Measurements from ENCODE around the gene LMBR1. TPM values are rescaled to one million over a fixed set of nuclear protein-coding genes. Genes with fewer than 3 reads are reported as not detected.

The LMBR1 gene
- polyA plus RNA-seq, 3 donors, result 14.8 to 24.4 (median 21.2) TPM

DNA sequence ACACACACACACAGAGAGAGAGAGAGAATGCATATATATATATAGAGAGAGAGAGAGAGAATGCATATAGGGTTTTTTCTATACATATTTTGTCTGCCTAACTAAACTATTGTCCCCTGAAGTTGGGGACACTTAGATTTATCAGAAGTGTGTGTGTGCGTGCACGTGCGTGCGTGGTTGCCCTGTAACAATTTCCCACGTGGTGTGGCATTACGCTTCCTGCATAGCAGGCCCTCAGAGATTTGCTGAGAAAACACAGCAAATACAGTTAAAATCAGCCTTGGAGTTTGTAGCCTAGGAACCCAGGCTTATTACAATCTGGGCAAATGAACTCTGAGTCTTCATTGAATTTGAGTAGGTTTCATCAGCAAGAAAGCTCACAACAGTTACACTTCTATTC is 237.7 kb downstream of the LMBR1 start:
- H3K9me3 Mint-ChIP-seq, result no peaks in the 10 kb centered on the region
- Histone ChIP-seq H3K9ac (ENCODE audit: insufficient read depth, low read length, poor library complexity, severe bottlenecking) (no peak overlapping the region), H3K9me3 (replicated peaks in 1 of 2; ENCODE audit: control insufficient read depth in 1 of 2, insufficient read depth in 1 of 2, low read length in 2 of 2) (no peaks in the 10 kb centered on the region), H3K36me3 (replicated peaks in 1 of 2; ENCODE audit: control insufficient read depth in 1 of 2, insufficient read depth in 2 of 2, low read length in 2 of 2) (no peaks in the 10 kb centered on the region), H3K4me2 (replicated peaks; ENCODE audit: extremely low read depth, low read length, poor library complexity, severe bottlenecking) (no peak overlapping the region), H3K4me3 (replicated peaks in 1 of 3; ENCODE audit: low read depth in 2 of 3, low read length in 3 of 3) (no peak overlapping the region), H3K27ac (ENCODE audit: low read depth in 1 of 2, low read length in 2 of 2) (no peak overlapping the region), H3K4me1 (ENCODE audit: control insufficient read depth in 1 of 2, insufficient read depth in 2 of 2, low read length in 2 of 2) (no peaks in the 10 kb centered on the region), H2AFZ (ENCODE audit: insufficient read depth, low read depth, low read length, poor library complexity, severe bottlenecking) (no peak overlapping the region), H4K20me1 (ENCODE audit: insufficient read depth, low read length) (no peaks in the 10 kb centered on the region), H3K79me2 (ENCODE audit: insufficient read depth, low read length) (no peaks in the 10 kb centered on the region), H3K27me3 (ENCODE audit: control insufficient read depth in 2 of 2, insufficient read depth in 2 of 2, low read length in 2 of 2) (no peaks in the 10 kb centered on the region)
- H3K4me3 Mint-ChIP-seq, result no peak overlapping the region
- intact Hi-C loops (cut with micrococcal nuclease), result no loop called here
- H3K27me3 Mint-ChIP-seq (ENCODE audit: low read depth in 3 of 3), result peaks cover 7 to 27% (median 8%) of the 10 kb centered on the region in 3 donors
- TF ChIP-seq CTCF (IDR thresholded peaks at IDR 0.05), result no peak
- WGBS (ENCODE audit: insufficient coverage), result 60% methylated on average over 3 of the region's 6 CpGs
- no peak overlapping the region for H3K27ac Mint-ChIP-seq
- no peak for DNase-seq
- H3K4me1 Mint-ChIP-seq, result no peaks in the 10 kb centered on the region
- H3K36me3 Mint-ChIP-seq, result no peaks in the 10 kb centered on the region

- intact Hi-C loops (cut with micrococcal nuclease), result no loop called here
- no peaks in the 10 kb centered on the region for H3K36me3 ChIP-seq (replicated peaks in 1 of 2; ENCODE audit: control insufficient read depth in 1 of 2, insufficient read depth in 2 of 2, low read length in 2 of 2)
- no peak for DNase-seq
- no peak overlapping the region for H3K27ac ChIP-seq (ENCODE audit: low read depth in 1 of 2, low read length in 2 of 2)
- no peak overlapping the region for H3K27ac Mint-ChIP-seq
- no peak overlapping the region for H3K4me3 Mint-ChIP-seq
- H3K27me3 ChIP-seq (ENCODE audit: control insufficient read depth in 2 of 2, insufficient read depth in 2 of 2, low read length in 2 of 2), result no peaks in the 10 kb centered on the region
- no peaks in the 10 kb centered on the region for H3K79me2 ChIP-seq (ENCODE audit: insufficient read depth, low read length)
- no peak overlapping the region for H3K4me2 ChIP-seq (replicated peaks; ENCODE audit: extremely low read depth, low read length, poor library complexity, severe bottlenecking)
- H3K9ac ChIP-seq (ENCODE audit: insufficient read depth, low read length, poor library complexity, severe bottlenecking), result no peak overlapping the region
- no peak for TF ChIP-seq CTCF (IDR thresholded peaks at IDR 0.05)
- no peaks in the 10 kb centered on the region for H3K9me3 Mint-ChIP-seq
- no peaks in the 10 kb centered on the region for H3K36me3 Mint-ChIP-seq
- 93% methylated on average over 8 of the region's 10 CpGs for WGBS (ENCODE audit: insufficient coverage)
- H4K20me1 ChIP-seq (ENCODE audit: insufficient read depth, low read length), result no peaks in the 10 kb centered on the region
- H2AFZ ChIP-seq (ENCODE audit: insufficient read depth, low read depth, low read length, poor library complexity, severe bottlenecking), result no peak overlapping the region
- H3K4me1 Mint-ChIP-seq, result no peaks in the 10 kb centered on the region
- peaks cover 2 to 26% (median 10%) of the 10 kb centered on the region in 3 donors for H3K27me3 Mint-ChIP-seq (ENCODE audit: low read depth in 3 of 3)
- no peak overlapping the region for H3K4me3 ChIP-seq (replicated peaks in 1 of 3; ENCODE audit: low read depth in 2 of 3, low read length in 3 of 3)
- no peaks in the 10 kb centered on the region for H3K9me3 ChIP-seq (replicated peaks in 1 of 2; ENCODE audit: control insufficient read depth in 1 of 2, insufficient read depth in 1 of 2, low read length in 2 of 2)
- no peaks in the 10 kb centered on the region for H3K4me1 ChIP-seq (ENCODE audit: control insufficient read depth in 1 of 2, insufficient read depth in 2 of 2, low read length in 2 of 2)
These were observed 238.3 kb downstream of the LMBR1 start for GRCh38 chr7:156654511-156655234.

Measured in CD14-positive monocyte (primary cell).